K562 (cell line): ENCODE results near the gene FAM171A1. TPM values are rescaled to one million over a fixed set of nuclear protein-coding genes. Genes with fewer than 3 reads are reported as not detected.
A peak's percentile ranks its signal among the peaks of the same experiment; 100 is the strongest.

Experiments used
- ATAC-seq: fragments of 200-7000 bp; cut with Tn5 transposase; 3 replicates; pipeline ENCODE4 v1.9.1; 2020; ENCODE audit warnings: moderate library complexity
- BruUV-seq: library from RNA; stranded (reverse); fragments of 400-500 nt; replicated peaks from 2 replicates; lab custom pipeline; 2021; lab: Mats Ljungman, UMichigan
- CTCF ChIA-PET: fragments of 300-600 bp; formaldehyde crosslinking; extraction: SDS; loops from one replicate; lab custom pipeline; 2021; ENCODE audit warnings: low intra/inter-chr PET ratio; lab: Yijun Ruan, JAX
- POLR2A ChIA-PET: fragments of 300-600, 350-650 bp; sonication (Branson Sonifier 250); formaldehyde crosslinking; extraction: SDS; loops from one replicate; lab custom pipeline; 2021; ENCODE audit warnings: antibody characterized with exemption, inconsistent platforms; lab: Yijun Ruan, JAX
- DNase-seq, 4 experiments: peaks; one replicate each; pipeline versions ENCODE4 v3.0.0 to v3.0.0-alpha.2; 2011 to 2018; ENCODE audit warnings: low spot score in 3 of 4, mixed read lengths in 3 of 4; ENCODE audit errors: extremely low read depth in 1 of 4
- FAIRE-seq: peaks from 2 replicates; lab custom pipeline; 2011; peaks lifted over from hg19 to GRCh38; lab: Jason Lieb, UNC
- H2AFZ ChIP-seq: 2 replicates; pipeline ENCODE4 v1.6.0; 2011; ENCODE audit warnings: low read depth, low read length, control low read depth, inconsistent platforms
- H3K27ac ChIP-seq: fragments of 200-600 bp; 3 replicates; pipeline ENCODE4 v1.8.0; 2011; ENCODE audit warnings: low read depth, mild to moderate bottlenecking, control low read depth, inconsistent platforms, low read length, moderate library complexity, mixed read lengths; ENCODE audit errors: extremely low read depth
- H3K27me3 ChIP-seq, 2 experiments: fragments of 300-600 bp in 1 of 2; 2 replicates in 1 of 2; 3 replicates in 1 of 2; pipeline versions ENCODE4 v1.6.0 to v1.8.0; 2011; ENCODE audit warnings: inconsistent platforms in 2 of 2, low read length in 2 of 2, mild to moderate bottlenecking in 1 of 2, mixed read lengths in 1 of 2, moderate library complexity in 1 of 2; ENCODE audit not compliant: control insufficient read depth in 2 of 2, insufficient read depth in 2 of 2
- H3K36me3 ChIP-seq: fragments of 300-600 bp; 3 replicates; pipeline ENCODE4 v1.8.0; 2011; ENCODE audit warnings: mild to moderate bottlenecking, low read length, inconsistent platforms; ENCODE audit not compliant: control insufficient read depth, insufficient read depth
- H3K4me1 ChIP-seq, 2 experiments: fragments of 200-600 bp in 1 of 2; replicated peaks in 1 of 2; 2 replicates in 1 of 2; 3 replicates in 1 of 2; pipeline versions ENCODE4 v1.5.1 to v1.8.0; 2011; ENCODE audit warnings: inconsistent platforms in 2 of 2, low read length in 2 of 2, mild to moderate bottlenecking in 1 of 2, mixed read lengths in 1 of 2, moderate library complexity in 1 of 2; ENCODE audit not compliant: control insufficient read depth in 2 of 2, insufficient read depth in 2 of 2
- H3K4me2 ChIP-seq: 2 replicates; pipeline ENCODE4 v1.6.1; 2011; ENCODE audit warnings: low read length, control low read depth, inconsistent platforms, mixed read lengths; ENCODE audit not compliant: insufficient read depth
- H3K4me3 ChIP-seq: fragments of 200-600 bp; sonication (generic), shearing (Covaris generic); 2 replicates; pipeline ENCODE4 v1.5.1; 2016; ENCODE audit warnings: control low read depth, inconsistent platforms
- H3K79me2 ChIP-seq: fragments of 200-600 bp; 3 replicates; pipeline ENCODE4 v1.8.0; 2011; ENCODE audit warnings: low read length, inconsistent platforms; ENCODE audit not compliant: control insufficient read depth, insufficient read depth
- H3K9ac ChIP-seq, 2 experiments: 2 replicates each; pipeline versions ENCODE4 v1.6.0 to v1.6.1; 2011; ENCODE audit warnings: low read depth in 2 of 2, low read length in 2 of 2, control low read depth in 1 of 2, inconsistent platforms in 1 of 2, mild to moderate bottlenecking in 1 of 2, mixed read lengths in 1 of 2; ENCODE audit not compliant: insufficient read depth in 1 of 2
- H3K9me1 ChIP-seq: one replicate; pipeline ENCODE4 v1.6.0; 2011; ENCODE audit warnings: inconsistent platforms, mild to moderate bottlenecking, low read length, moderate library complexity; ENCODE audit not compliant: control insufficient read depth, insufficient read depth
- H3K9me3 ChIP-seq: replicated peaks from 2 replicates; pipeline ENCODE4 v1.5.1; 2011; ENCODE audit warnings: low read depth, low read length, inconsistent platforms; ENCODE audit not compliant: control insufficient read depth, insufficient read depth
- H4K20me1 ChIP-seq: replicated peaks from 2 replicates; pipeline ENCODE4 v1.6.1; 2011; ENCODE audit warnings: low read length, inconsistent platforms, mixed read lengths; ENCODE audit not compliant: control insufficient read depth, insufficient read depth
- ADNP ChIP-seq: fragments of 200-800 bp; sonication (Bioruptor generic); IDR thresholded peaks from 2 replicates; pipeline ENCODE4 v1.6.1; 2016; ENCODE audit warnings: missing genetic modification characterization, missing compliant biosample characterization
- PTRF ChIP-seq: fragments of 450-650 bp; IDR thresholded peaks from 2 replicates; pipeline ENCODE4 v1.6.1; 2016; ENCODE audit warnings: mild to moderate bottlenecking, missing genetic modification characterization, missing compliant biosample characterization
- RUNX1 ChIP-seq: sonication (generic); IDR thresholded peaks from 2 replicates; pipeline ENCODE4 v1.6.1; 2016; ENCODE audit warnings: antibody characterized with exemption, low read depth
- ZNF354B ChIP-seq: fragments of 250-450 bp; sonication (Bioruptor Pico); IDR thresholded peaks from 2 replicates; pipeline ENCODE4 v1.4.0; 2020
- ZNF764 ChIP-seq: fragments of 250-450 bp; sonication (Bioruptor Pico); IDR thresholded peaks from 2 replicates; pipeline ENCODE4 v1.4.0; 2020; ENCODE audit warnings: low read depth, mild to moderate bottlenecking, moderate library complexity
- WGBS: fragments of 100-300 bp; shearing (Covaris generic); methylation state at CpG from one replicate; pipeline ENCODE4 v1.1.6; 2016; ENCODE audit warnings: low coverage, mixed read lengths; ENCODE audit not compliant: insufficient coverage; ENCODE audit errors: missing lambda C conversion rate; 5-methylcytosine and 5-hydroxymethylcytosine counted together
- in situ Hi-C: fragments of 300-500 bp; cut with MboI; formaldehyde crosslinking; loops from 4 replicates; pipeline ENCODE4 v1.15.0; 2018; ENCODE audit warnings: inconsistent platforms, mixed read lengths
- intact Hi-C: fragments of 100-400 bp; cut with micrococcal nuclease; formaldehyde crosslinking; loops from 2 replicates; pipeline ENCODE4 v1.14.2; 2022
- polyA plus RNA-seq, 8 experiments: library from polyadenylated mRNA; depleted of rRNA in 4 of 8; stranded (reverse) in 5 of 8; unstranded in 3 of 8; fragments of >200 nt; fragmentation: Nextera tagmentation in 2 of 8; fragmentation: Illumina TruSeq in 1 of 8; extraction: Ambion mirVana in 2 of 8; extraction: Trizol in 1 of 8; gene quantifications; 2 replicates each; pipeline versions ENCODE4 v1.2.1 to v1.2.3, GENCODE V29; 2011 to 2014; ENCODE audit warnings: inconsistent platforms in 1 of 8, missing spikeins in 1 of 8
- total RNA-seq, 7 experiments: library from RNA; depleted of rRNA in 6 of 7; stranded (reverse); fragments of >200 nt in 6 of 7; fragmentation: Illumina TruSeq in 2 of 7; extraction: Trizol in 2 of 7; gene quantifications; 2 replicates each; pipeline versions ENCODE4 v1.2.1 to v1.2.3, GENCODE V29; 2011 to 2021; ENCODE audit warnings: low replicate concordance in 1 of 7

The FAM171A1 gene
- total and polyA plus RNA-seq, 9 of the 15 experiments (the other 6 are each of a cell fraction or from before 2014, with no cell fraction given): 0.51 to 8.2 (median 4.8) TPM

DNA sequence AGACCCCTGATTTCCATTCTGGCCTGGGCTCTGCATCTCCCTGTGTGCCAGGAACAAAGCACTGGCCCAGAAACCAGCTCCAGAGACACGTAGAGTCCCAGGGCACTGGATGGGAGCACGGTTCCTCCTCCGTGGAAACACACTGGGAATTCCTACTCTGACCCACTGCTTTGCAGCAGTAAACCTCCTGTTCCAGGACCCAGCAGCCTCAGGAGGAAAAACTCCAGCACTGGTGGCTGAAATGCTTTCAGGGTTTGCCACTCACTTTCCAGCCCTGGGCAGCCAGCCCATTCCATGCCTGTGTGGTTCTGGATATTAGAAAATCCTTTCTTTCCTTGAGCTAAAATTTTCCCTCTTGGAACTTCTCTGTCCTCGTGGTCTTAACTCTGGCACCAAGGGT lies 58.0 kb downstream of the FAM171A1 start:
- WGBS: 64% methylated on average over 4 of the region's 4 CpGs
- Histone ChIP-seq H3K9me1 (no peaks in the 10 kb centered on the region), H3K27ac (peak overlapping the region; percentile 74; the same call in 2 of the 3 replicates), H3K79me2 (no peaks in the 10 kb centered on the region), H3K9ac (no peak overlapping the region; a peak in 1 of 4 replicates), H3K4me1 (peaks cover 6 to 23% of the 10 kb centered on the region in 2 experiments), H3K4me3 (no peak overlapping the region), H2AFZ (peak overlapping the region; percentile 93), H3K36me3 (no peaks in the 10 kb centered on the region), H3K9me3 (no peaks in the 10 kb centered on the region; the same call in 1 of the 2 replicates), H4K20me1 (no peaks in the 10 kb centered on the region), H3K4me2 (no peak overlapping the region), H3K27me3 (no peaks in the 10 kb centered on the region)
- no peak for TF ChIP-seq ZNF354B (CRISPR knock-in tag)
- no peak for TF ChIP-seq PTRF (tag)
- TF ChIP-seq ZNF764 (CRISPR knock-in tag): no peak
- no peak for TF ChIP-seq ADNP (tag)
- no peak for TF ChIP-seq RUNX1
- ATAC-seq: no peak
- ChIA-PET POLR2A (no interaction called here), CTCF (no interaction called here)
- DNase-seq: no peak
- in situ Hi-C loops: no loop called here
- intact Hi-C loops: loop anchor here (5.0 kb wide), 1 partner anchor 54 kb away; no protein-coding TSS in a partner anchor
- BruUV-seq: no TSS peak
- FAIRE-seq: no peak
